ENCODE results near the gene KCNMA1. TPM values are rescaled to one million over a fixed set of nuclear protein-coding genes. Genes with fewer than 3 reads are reported as not detected.

KCNMA1 gene
- total RNA-seq, 1 donor = 77.8 TPM

DNA sequence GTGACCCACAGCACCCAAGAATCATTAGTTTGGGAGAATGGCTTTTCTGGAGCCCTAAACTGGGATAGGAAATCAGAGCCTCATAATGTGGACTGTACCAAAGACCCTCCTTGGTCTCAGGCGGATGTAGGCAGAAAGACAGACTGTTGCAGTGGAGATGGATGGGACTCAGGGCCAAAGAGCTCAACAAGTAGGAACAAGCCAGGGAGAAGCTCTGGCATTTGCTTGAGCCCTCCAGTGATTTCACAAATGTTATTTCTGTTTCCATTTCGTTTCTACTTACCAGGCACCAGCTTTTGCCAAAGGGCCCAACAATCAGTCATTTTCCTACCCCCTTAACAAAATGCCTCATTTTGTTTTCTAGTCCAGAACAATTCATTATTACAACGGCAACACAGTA, 762.7 kb downstream of the KCNMA1 start:
- Histone ChIP-seq H4K20me1 (ENCODE audit: insufficient read depth, low read length) (peaks cover 2% of the 10 kb centered on the region), H3K27ac (ENCODE audit: low read depth, low read length) (no peak overlapping the region), H3K9me3 (ENCODE audit: low read depth, low read length) (no peaks in the 10 kb centered on the region), H3K79me2 (ENCODE audit: insufficient read depth, low read length) (no peaks in the 10 kb centered on the region), H3K4me3 (ENCODE audit: insufficient read depth, low read length) (no peak overlapping the region), H3K27me3 (ENCODE audit: insufficient read depth, low read length) (no peaks in the 10 kb centered on the region), H2AFZ (ENCODE audit: low read length) (peak overlapping the region; percentile 37), H3K4me1 (ENCODE audit: insufficient read depth, low read length) (peaks cover 8% of the 10 kb centered on the region), H3K36me3 (ENCODE audit: insufficient read depth, low read length) (no peaks in the 10 kb centered on the region), H3K4me2 (ENCODE audit: insufficient read depth, low read length) (no peak overlapping the region)
- TF ChIP-seq, protein P1, sequence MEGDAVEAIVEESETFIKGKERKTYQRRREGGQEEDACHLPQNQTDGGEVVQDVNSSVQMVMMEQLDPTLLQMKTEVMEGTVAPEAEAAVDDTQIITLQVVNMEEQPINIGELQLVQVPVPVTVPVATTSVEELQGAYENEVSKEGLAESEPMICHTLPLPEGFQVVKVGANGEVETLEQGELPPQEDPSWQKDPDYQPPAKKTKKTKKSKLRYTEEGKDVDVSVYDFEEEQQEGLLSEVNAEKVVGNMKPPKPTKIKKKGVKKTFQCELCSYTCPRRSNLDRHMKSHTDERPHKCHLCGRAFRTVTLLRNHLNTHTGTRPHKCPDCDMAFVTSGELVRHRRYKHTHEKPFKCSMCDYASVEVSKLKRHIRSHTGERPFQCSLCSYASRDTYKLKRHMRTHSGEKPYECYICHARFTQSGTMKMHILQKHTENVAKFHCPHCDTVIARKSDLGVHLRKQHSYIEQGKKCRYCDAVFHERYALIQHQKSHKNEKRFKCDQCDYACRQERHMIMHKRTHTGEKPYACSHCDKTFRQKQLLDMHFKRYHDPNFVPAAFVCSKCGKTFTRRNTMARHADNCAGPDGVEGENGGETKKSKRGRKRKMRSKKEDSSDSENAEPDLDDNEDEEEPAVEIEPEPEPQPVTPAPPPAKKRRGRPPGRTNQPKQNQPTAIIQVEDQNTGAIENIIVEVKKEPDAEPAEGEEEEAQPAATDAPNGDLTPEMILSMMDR (IDR thresholded peaks at IDR 0.05; ENCODE audit: extremely low read depth, low read depth, low read length) = no peak
- no peak for DNase-seq (ENCODE audit: insufficient read length, low spot score, missing footprints)

DNA sequence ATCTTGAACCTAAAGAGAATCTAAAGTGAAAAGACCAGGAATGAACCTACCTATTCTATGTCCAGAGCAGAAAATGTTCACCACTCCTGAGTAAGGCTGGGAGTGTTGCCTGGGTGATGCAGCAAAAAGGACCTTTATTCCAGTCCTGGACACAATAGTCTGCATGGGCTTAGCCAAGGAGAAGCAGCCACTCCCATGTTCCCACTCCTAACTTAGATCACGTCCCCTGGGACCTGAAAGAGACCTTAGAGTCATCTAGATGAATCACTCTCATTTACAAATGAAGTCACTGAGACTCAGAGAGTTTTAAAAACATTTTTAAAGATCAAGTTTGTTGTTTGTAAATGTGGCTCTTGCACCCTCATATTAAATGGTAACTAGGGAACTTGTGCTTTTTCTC, 763.4 kb downstream of the KCNMA1 start:
- no peaks in the 10 kb centered on the region for H3K27me3 ChIP-seq (ENCODE audit: insufficient read depth, low read length)
- no peaks in the 10 kb centered on the region for H3K9me3 ChIP-seq (ENCODE audit: low read depth, low read length)
- H3K4me1 ChIP-seq (ENCODE audit: insufficient read depth, low read length) = peaks cover 8% of the 10 kb centered on the region
- no peak overlapping the region for H3K4me2 ChIP-seq (ENCODE audit: insufficient read depth, low read length)
- no peaks in the 10 kb centered on the region for H3K79me2 ChIP-seq (ENCODE audit: insufficient read depth, low read length)
- H3K36me3 ChIP-seq (ENCODE audit: insufficient read depth, low read length) = no peaks in the 10 kb centered on the region
- no peak overlapping the region for H3K4me3 ChIP-seq (ENCODE audit: insufficient read depth, low read length)
- DNase-seq (ENCODE audit: insufficient read length, low spot score, missing footprints) = peak; percentile 92
- TF ChIP-seq, protein P1 (IDR thresholded peaks at IDR 0.05; ENCODE audit: extremely low read depth, low read depth, low read length) = no peak
- H2AFZ ChIP-seq (ENCODE audit: low read length) = no peak overlapping the region
- H4K20me1 ChIP-seq (ENCODE audit: insufficient read depth, low read length) = peaks cover 2% of the 10 kb centered on the region
- H3K27ac ChIP-seq (ENCODE audit: low read depth, low read length) = no peak overlapping the region

DNA sequence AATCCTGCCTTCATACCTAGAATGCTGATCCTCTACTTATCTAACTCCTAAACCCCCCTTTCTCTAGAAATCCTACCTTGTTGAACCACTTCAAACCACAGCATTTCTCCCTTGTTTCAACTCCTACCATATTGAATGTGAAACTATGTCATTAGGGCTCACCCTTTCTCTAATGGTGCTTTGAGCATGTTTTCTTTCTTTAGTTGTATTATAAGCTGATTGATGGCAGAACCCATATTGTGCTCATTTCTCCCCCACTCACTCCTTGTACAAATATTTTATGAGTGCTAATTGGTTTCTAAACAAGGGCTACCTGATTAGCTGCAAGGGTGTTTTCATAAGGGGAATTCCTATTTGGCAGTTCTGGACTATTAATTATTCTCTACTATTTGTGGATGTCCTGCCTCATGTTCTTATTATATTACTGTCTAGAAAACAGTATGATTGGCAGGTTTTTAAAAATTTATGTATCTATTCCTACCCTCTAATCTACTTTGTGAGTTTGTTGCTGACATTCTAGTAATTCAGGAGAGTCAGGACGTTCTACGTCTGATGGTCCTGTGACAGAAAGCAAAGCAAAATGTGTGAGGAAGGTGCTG, 765.8 kb downstream of the KCNMA1 start:
- H3K27ac ChIP-seq (ENCODE audit: low read depth, low read length) = no peak overlapping the region
- H3K36me3 ChIP-seq (ENCODE audit: insufficient read depth, low read length) = no peaks in the 10 kb centered on the region
- no peak for DNase-seq (ENCODE audit: insufficient read length, low spot score, missing footprints)
- H3K4me1 ChIP-seq (ENCODE audit: insufficient read depth, low read length) = peaks cover 8% of the 10 kb centered on the region
- no peak overlapping the region for H2AFZ ChIP-seq (ENCODE audit: low read length)
- no peaks in the 10 kb centered on the region for H3K27me3 ChIP-seq (ENCODE audit: insufficient read depth, low read length)
- H3K79me2 ChIP-seq (ENCODE audit: insufficient read depth, low read length) = no peaks in the 10 kb centered on the region
- H3K4me3 ChIP-seq (ENCODE audit: insufficient read depth, low read length) = no peak overlapping the region
- H3K9me3 ChIP-seq (ENCODE audit: low read depth, low read length) = no peaks in the 10 kb centered on the region
- TF ChIP-seq, protein P1 (IDR thresholded peaks at IDR 0.05; ENCODE audit: extremely low read depth, low read depth, low read length) = no peak
- peaks cover 2% of the 10 kb centered on the region for H4K20me1 ChIP-seq (ENCODE audit: insufficient read depth, low read length)
- H3K4me2 ChIP-seq (ENCODE audit: insufficient read depth, low read length) = no peak overlapping the region

DNA sequence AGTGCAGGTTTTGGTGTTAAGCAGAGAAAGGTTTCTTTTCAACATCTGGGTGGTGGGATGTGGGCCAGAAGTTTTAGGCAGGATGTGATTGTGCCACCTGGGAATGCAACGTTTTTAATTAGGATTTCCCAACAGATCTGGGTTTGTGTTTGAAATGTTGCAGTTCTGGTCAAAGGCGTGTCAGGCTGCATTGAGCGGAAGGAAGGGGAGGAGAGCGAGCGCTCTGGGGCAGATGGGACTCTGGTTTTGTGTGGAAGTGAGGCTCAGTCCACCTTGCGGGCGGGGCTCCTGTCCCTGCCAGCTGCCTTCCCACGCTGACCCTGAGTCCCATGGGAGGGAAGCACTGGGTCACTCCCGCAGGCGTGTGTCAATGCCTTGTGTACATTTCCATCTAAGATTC, 767.7 kb downstream of the KCNMA1 start:
- no peaks in the 10 kb centered on the region for H3K9me3 ChIP-seq (ENCODE audit: low read depth, low read length)
- TF ChIP-seq, protein P1 (IDR thresholded peaks at IDR 0.05; ENCODE audit: extremely low read depth, low read depth, low read length) = no peak
- H3K27me3 ChIP-seq (ENCODE audit: insufficient read depth, low read length) = no peaks in the 10 kb centered on the region
- H3K4me3 ChIP-seq (ENCODE audit: insufficient read depth, low read length) = no peak overlapping the region
- H3K36me3 ChIP-seq (ENCODE audit: insufficient read depth, low read length) = no peaks in the 10 kb centered on the region
- peaks cover 8% of the 10 kb centered on the region for H3K4me1 ChIP-seq (ENCODE audit: insufficient read depth, low read length)
- no peak overlapping the region for H3K27ac ChIP-seq (ENCODE audit: low read depth, low read length)
- H3K4me2 ChIP-seq (ENCODE audit: insufficient read depth, low read length) = no peak overlapping the region
- no peak overlapping the region for H2AFZ ChIP-seq (ENCODE audit: low read length)
- no peak for DNase-seq (ENCODE audit: insufficient read length, low spot score, missing footprints)
- H4K20me1 ChIP-seq (ENCODE audit: insufficient read depth, low read length) = peaks cover 2% of the 10 kb centered on the region
- no peaks in the 10 kb centered on the region for H3K79me2 ChIP-seq (ENCODE audit: insufficient read depth, low read length)

Data from osteoblast (primary cell).